Right atrium auricular region (tissue), 2 donors: ENCODE measurements around the gene ACTL7B. TPM values are rescaled to one million over a fixed set of nuclear protein-coding genes. Genes with fewer than 3 reads are reported as not detected.
"Not testable (repeated sequence)": the region's sequence is repeated elsewhere in the genome, so short reads cannot be mapped to it uniquely, and the experiment has no call there.

Experiments used
- DNase-seq: peaks from one replicate; pipeline ENCODE4 v3.0.0-alpha.2; 2019; ENCODE audit warnings: low spot score
- H3K27ac ChIP-seq, 2 donors: fragments of 200-600 bp; sonication (generic); 1 replicate in 1 of 2; 2 replicates in 1 of 2; pipeline ENCODE4 v1.5.1; 2016 to 2019
- H3K27me3 ChIP-seq, 2 donors: fragments of 200-600 bp; sonication (generic); one replicate each; pipeline versions ENCODE4 v1.5.1 to v1.6.0; 2017 to 2019
- H3K36me3 ChIP-seq: fragments of 200-600 bp; sonication (generic); one replicate; pipeline ENCODE4 v1.5.1; 2016
- H3K4me1 ChIP-seq, 2 donors: fragments of 200-600 bp; sonication (generic); one replicate each; pipeline versions ENCODE4 v1.5.1 to v1.6.0; 2017 to 2019
- H3K4me3 ChIP-seq, 2 donors: fragments of 200-600 bp; sonication (generic); 1 replicate in 1 of 2; 2 replicates in 1 of 2; pipeline ENCODE4 v1.5.1; 2017 to 2019; ENCODE audit warnings: mild to moderate bottlenecking in 1 of 2, moderate library complexity in 1 of 2
- H3K9me3 ChIP-seq, 2 donors: fragments of 200-600 bp; sonication (generic); one replicate each; pipeline ENCODE4 v1.5.1; 2019
- total RNA-seq, 2 donors: library from RNA; depleted of rRNA; stranded (reverse); fragments of >200 nt; gene quantifications; one replicate each; pipeline ENCODE4 v1.1.0, GENCODE V29; 2016
- TF ChIP-seq, protein P1 (sequence below), 2 donors: fragments of 200-600 bp; sonication (generic); IDR thresholded peaks; one replicate each; pipeline ENCODE4 v1.5.1; 2019; ENCODE audit warnings: antibody characterized with exemption in 2 of 2

ACTL7B gene
- total RNA-seq, 2 donors from 2014 or later = not detected

DNA sequence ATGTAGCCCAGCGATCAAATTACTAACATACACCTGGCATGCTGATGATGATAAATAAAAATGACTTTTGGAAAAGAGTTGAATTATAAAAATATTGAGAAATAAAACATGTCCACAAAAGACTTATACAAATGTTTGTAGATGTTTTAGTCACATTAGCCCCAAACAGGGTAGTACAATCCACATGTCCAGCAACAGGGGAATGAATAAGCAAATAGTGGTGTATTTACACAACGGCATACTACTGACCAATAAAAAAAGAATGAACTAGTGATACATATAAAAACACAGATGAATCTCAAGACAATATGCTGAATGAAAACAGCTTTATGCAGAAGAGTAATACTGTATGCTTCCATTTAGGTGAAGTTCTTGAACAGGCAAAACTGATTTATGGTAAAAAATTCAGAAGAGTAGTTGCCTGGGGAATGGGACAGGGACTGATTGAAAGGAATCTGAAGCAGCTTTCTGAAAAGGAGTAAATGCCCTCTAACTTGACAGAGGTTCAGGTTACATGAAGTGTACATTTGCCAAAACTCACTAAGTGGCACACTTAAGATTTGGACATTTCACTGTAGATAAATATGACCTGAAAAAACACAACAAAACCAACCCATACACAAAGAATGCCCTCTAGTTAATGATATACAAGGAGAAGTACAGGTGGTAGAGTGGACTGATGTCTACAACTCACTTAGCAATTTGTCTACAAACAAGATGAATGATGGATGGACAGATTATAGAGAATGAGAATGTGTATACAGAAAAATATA lies 41.7 kb upstream of the ACTL7B start:
- DNase-seq = no peak
- TF ChIP-seq, protein P1, sequence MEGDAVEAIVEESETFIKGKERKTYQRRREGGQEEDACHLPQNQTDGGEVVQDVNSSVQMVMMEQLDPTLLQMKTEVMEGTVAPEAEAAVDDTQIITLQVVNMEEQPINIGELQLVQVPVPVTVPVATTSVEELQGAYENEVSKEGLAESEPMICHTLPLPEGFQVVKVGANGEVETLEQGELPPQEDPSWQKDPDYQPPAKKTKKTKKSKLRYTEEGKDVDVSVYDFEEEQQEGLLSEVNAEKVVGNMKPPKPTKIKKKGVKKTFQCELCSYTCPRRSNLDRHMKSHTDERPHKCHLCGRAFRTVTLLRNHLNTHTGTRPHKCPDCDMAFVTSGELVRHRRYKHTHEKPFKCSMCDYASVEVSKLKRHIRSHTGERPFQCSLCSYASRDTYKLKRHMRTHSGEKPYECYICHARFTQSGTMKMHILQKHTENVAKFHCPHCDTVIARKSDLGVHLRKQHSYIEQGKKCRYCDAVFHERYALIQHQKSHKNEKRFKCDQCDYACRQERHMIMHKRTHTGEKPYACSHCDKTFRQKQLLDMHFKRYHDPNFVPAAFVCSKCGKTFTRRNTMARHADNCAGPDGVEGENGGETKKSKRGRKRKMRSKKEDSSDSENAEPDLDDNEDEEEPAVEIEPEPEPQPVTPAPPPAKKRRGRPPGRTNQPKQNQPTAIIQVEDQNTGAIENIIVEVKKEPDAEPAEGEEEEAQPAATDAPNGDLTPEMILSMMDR (IDR thresholded peaks at IDR 0.05) = no peak
- H3K4me3 ChIP-seq = no peak overlapping the region
- no peaks in the 10 kb centered on the region for H3K4me1 ChIP-seq
- peaks cover 93% of the 10 kb centered on the region for H3K36me3 ChIP-seq
- no peaks in the 10 kb centered on the region for H3K27me3 ChIP-seq
- H3K9me3 ChIP-seq = no peaks in the 10 kb centered on the region
- no peak overlapping the region for H3K27ac ChIP-seq

DNA sequence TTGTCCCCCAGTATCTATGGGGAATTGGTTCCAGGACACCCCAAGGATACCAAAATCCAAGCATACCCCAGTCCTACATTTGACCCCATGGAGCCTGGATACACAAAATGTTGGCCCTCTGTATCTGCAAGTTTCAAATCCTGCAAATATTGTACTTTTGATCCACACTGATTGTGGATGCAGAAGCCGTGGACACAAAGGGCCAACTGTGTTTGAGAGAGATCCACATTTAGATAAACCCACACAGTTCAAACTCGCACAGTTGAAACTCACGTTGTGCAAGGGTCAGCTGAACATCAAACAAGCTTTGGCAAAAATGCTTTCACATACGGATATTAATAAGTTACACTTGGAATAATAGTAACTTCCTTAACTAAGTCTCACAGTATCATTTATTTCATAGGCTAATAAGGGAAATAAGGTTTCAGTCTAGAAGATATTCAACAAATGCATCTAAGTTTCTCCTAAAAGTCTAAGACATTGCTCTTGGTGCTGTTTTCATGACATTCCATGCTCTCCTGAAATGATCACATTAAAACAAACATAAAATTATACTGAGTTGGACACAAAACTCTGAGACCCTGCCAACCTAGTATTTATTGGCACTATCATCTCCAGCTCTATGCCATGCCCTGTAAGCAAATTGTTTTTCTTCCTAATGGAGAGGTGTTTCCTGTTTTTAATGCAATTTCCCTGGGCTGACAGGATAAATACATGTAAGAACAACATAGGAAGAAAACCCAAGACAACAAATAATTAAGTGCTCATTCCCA lies 38.6 kb upstream of the ACTL7B start:
- H3K36me3 ChIP-seq = peaks cover 84% of the 10 kb centered on the region
- TF ChIP-seq, protein P1 (IDR thresholded peaks at IDR 0.05) = no peak
- no peaks in the 10 kb centered on the region for H3K27me3 ChIP-seq
- no peak overlapping the region for H3K27ac ChIP-seq
- no peaks in the 10 kb centered on the region for H3K4me1 ChIP-seq
- no peak overlapping the region for H3K4me3 ChIP-seq
- H3K9me3 ChIP-seq = no peaks in the 10 kb centered on the region
- no peak for DNase-seq

DNA sequence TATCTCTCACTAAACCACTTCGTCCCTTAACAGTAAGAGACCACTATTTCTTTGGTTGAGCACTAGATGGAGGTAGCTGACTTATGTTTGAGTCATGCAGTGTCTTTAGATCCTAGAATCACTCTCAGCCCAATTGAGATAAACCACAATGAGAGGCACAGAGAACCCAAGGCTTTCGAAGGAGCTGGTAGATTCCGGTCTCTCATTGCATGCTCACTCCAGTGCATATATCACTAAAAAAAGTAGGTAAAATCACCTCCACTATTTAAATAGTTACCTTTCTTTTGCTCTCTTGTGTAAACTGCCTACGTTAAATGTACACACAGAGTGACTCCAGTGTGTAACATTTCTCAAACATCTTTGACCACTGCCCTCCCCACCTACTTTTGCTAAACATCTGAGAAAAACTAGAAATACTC lies 33.9 kb upstream of the ACTL7B start:
- Histone ChIP-seq H3K27ac (no peak overlapping the region), H3K9me3 (peaks cover 0 to 6% of the 10 kb centered on the region in 2 donors), H3K36me3 (peaks cover 39% of the 10 kb centered on the region), H3K4me3 (no peak overlapping the region), H3K27me3 (no peaks in the 10 kb centered on the region), H3K4me1 (peaks cover 0 to 14% of the 10 kb centered on the region in 2 donors)
- no peak for DNase-seq
- TF ChIP-seq, protein P1 (IDR thresholded peaks at IDR 0.05) = peak in 1 of 2 donors; percentile 43

DNA sequence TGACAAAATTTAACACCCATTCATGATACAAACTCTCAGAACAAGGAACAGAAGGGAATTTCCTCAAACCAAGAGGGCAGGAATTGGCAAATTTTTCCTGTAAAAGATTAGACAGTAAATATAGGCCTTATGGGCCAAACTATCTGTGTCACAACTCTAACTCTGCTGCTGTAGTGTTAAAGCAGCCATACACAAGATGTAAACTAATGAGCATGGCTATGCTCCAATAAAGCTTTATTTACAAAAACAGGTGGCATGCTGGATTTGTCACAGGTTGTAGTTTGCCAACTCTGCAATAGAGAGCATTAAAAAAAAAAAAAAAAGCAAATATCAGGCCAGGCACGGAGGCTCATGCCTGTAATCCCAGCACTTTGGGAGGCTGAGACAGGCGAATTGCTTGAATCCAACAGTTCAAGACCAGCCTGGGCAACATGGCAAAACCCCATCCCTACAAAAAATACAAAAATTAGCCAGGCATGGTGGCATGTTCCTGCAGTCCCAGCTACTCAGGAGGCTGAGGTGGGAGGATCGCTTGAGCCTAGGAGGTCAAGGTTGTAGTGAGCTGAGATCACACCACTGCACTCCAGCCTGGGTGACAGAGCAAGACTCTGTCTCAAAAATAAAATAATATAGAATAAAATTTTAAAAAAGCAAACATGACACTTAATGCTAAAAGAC lies 30.9 kb upstream of the ACTL7B start:
- not testable (repeated sequence) for H3K27ac ChIP-seq, H3K4me3 ChIP-seq, DNase-seq, H3K9me3 ChIP-seq, H3K27me3 ChIP-seq
- Histone ChIP-seq H3K36me3 (peaks cover 21% of the 10 kb centered on the region), H3K4me1 (peaks cover 0 to 14% of the 10 kb centered on the region in 2 donors)

DNA sequence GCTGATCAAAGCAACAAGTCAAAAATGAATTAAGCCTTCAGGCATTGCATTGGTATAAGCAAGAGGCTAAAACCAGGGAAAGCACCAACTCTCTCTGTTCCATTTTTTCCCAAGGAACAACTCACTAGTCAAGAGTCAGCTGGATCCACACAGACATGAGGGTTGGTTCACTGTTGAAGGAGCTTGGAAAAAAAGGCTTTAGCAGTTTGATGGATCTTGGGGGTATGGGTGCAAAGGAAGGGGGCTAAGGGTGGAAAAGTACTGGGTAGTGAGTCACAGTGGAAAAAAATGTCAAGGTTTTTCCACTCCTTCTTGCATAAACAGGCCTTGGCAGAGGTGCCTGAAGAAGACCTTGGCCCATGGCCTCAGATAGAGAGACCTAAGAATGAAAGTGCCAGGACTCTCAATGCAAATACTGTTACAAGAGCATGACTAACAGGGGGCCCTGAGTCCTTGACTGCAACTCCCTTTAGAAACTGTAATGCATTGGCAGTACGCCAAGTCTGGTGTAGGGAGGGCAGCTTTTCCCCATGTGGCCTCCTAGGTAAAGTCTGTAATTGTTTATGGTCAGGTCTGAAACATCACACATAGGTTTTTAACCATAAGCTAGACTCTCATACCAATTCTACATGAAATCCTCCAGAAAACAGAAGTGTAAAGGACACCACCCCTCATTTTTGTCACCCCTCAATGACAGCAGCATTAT lies 30.0 kb upstream of the ACTL7B start:
- Histone ChIP-seq H3K4me3 (no peak overlapping the region), H3K36me3 (peaks cover 21% of the 10 kb centered on the region), H3K4me1 (peaks cover 0 to 14% of the 10 kb centered on the region in 2 donors), H3K27ac (no peak overlapping the region), H3K27me3 (no peaks in the 10 kb centered on the region), H3K9me3 (peaks cover 0 to 6% of the 10 kb centered on the region in 2 donors)
- TF ChIP-seq, protein P1 (IDR thresholded peaks at IDR 0.05) = no peak
- DNase-seq = no peak
